Endothelial cell of umbilical vein (primary cell): ENCODE data around the gene FBXO38. TPM values are rescaled to one million over a fixed set of nuclear protein-coding genes. Genes with fewer than 3 reads are reported as not detected.

Experiments
- polyA plus RNA-seq, 4 experiments: library from polyadenylated mRNA; depleted of rRNA in 3 of 4; stranded (reverse) in 3 of 4; unstranded in 1 of 4; fragments of >200 nt; gene quantifications; 2 replicates each; pipeline versions ENCODE4 v1.2.1 to v1.2.3, GENCODE V29; 2011 to 2012; ENCODE audit warnings: missing spikeins in 1 of 4
- small RNA-seq: library from RNA; depleted of rRNA; stranded (forward); fragments of <200 nt; gene quantifications from one replicate; pipeline ENCODE3, GENCODE V24; 2012; ENCODE audit warnings: low replicate concordance, low read depth; ENCODE audit not compliant: insufficient read depth, insufficient read length
- total RNA-seq: library from RNA; stranded (reverse); gene quantifications from 2 replicates; pipeline ENCODE4 v1.2.3, GENCODE V29; 2021

The FBXO38 gene
- total and polyA plus RNA-seq, 2 donors (not counting 3 experiments of a cell fraction or from before 2014, with no cell fraction given) = 18.6 to 65.6 TPM

Small RNA genes lying within 50 kb of the gene (small RNA-seq; reads per million reads assigned to genes)
- gene RF00017 = not detected

Other genes starting within 250 kb of the FBXO38 start
- gene SPINK14, start 215.4 kb upstream of the FBXO38 start, total RNA-seq = not detected in 2 replicates
- gene SPINK14, start 215.4 kb upstream of the FBXO38 start, polyA plus RNA-seq = not detected in 2 replicates
- not detected in 2 replicates for gene SPINK6, start 180.9 kb upstream of the FBXO38 start, total RNA-seq
- not detected in 2 replicates for gene SPINK6, start 180.9 kb upstream of the FBXO38 start, polyA plus RNA-seq
- not detected in 2 replicates for gene MARCOL, start 145.4 kb upstream of the FBXO38 start, total RNA-seq
- gene MARCOL, start 145.4 kb upstream of the FBXO38 start, polyA plus RNA-seq = not detected in 2 replicates
- not detected in 2 replicates for gene SPINK13, start 115.2 kb upstream of the FBXO38 start, total RNA-seq
- not detected in 2 replicates for gene SPINK13, start 115.2 kb upstream of the FBXO38 start, polyA plus RNA-seq
- gene SPINK7, start 71.5 kb upstream of the FBXO38 start, total RNA-seq = not detected in 2 replicates
- not detected in 2 replicates for gene SPINK7, start 71.5 kb upstream of the FBXO38 start, polyA plus RNA-seq
- not detected in 2 replicates for gene SPINK9, start 48.4 kb upstream of the FBXO38 start, total RNA-seq
- gene SPINK9, start 48.4 kb upstream of the FBXO38 start, polyA plus RNA-seq = not detected in 2 replicates